GM23338 (cell line): ENCODE data around the gene ACTG1. TPM values are rescaled to one million over a fixed set of nuclear protein-coding genes. Genes with fewer than 3 reads are reported as not detected.

Experiments
- ATAC-seq: fragments of 200-7000 bp; cut with Tn5 transposase; 3 replicates; pipeline ENCODE4 v1.9.1; 2020
- DNase-seq: peaks from one replicate; pipeline ENCODE4 v3.0.0-alpha.2; 2015; ENCODE audit warnings: low spot score
- H2AFZ ChIP-seq: fragments of 200-600 bp; sonication (generic); 2 replicates; pipeline ENCODE4 v1.8.0; 2016; ENCODE audit warnings: antibody characterized with exemption, mild to moderate bottlenecking, moderate library complexity
- H3F3A ChIP-seq: fragments of 200-600 bp; sonication (generic); replicated peaks from 2 replicates; pipeline ENCODE4 v1.8.0; 2017; ENCODE audit warnings: antibody characterized with exemption, mixed run types, low read depth
- H3K27ac ChIP-seq: fragments of 200-600 bp; sonication (generic); 2 replicates; pipeline ENCODE4 v1.6.1; 2016; ENCODE audit warnings: low read depth
- H3K27me3 ChIP-seq: fragments of 200-600 bp; sonication (generic); 2 replicates; pipeline ENCODE4 v1.8.0; 2016; ENCODE audit warnings: mild to moderate bottlenecking, mixed run types, moderate library complexity; ENCODE audit not compliant: insufficient read depth
- H3K36me3 ChIP-seq: fragments of 200-600 bp; sonication (generic); 2 replicates; pipeline ENCODE4 v1.8.0; 2016; ENCODE audit warnings: mild to moderate bottlenecking; ENCODE audit not compliant: insufficient read depth
- H3K4me1 ChIP-seq: fragments of 200-600 bp; sonication (generic); 2 replicates; pipeline ENCODE4 v1.8.0; 2016; ENCODE audit warnings: mild to moderate bottlenecking, moderate library complexity; ENCODE audit not compliant: insufficient read depth
- H3K4me2 ChIP-seq: fragments of 200-600 bp; sonication (generic); 2 replicates; pipeline ENCODE4 v1.7.1; 2017; ENCODE audit warnings: mixed run types
- H3K4me3 ChIP-seq: fragments of 200-600 bp; sonication (generic); 2 replicates; pipeline ENCODE4 v1.6.1; 2016; ENCODE audit warnings: mixed run types
- H3K79me2 ChIP-seq: fragments of 200-600 bp; sonication (generic); replicated peaks from 2 replicates; pipeline ENCODE4 v1.8.0; 2017; ENCODE audit warnings: mild to moderate bottlenecking; ENCODE audit not compliant: insufficient read depth
- H3K9me2 ChIP-seq: fragments of 200-600 bp; sonication (generic); 2 replicates; pipeline ENCODE4 v1.8.0; 2017; ENCODE audit not compliant: insufficient read depth
- H4K20me1 ChIP-seq: fragments of 200-600 bp; sonication (generic); replicated peaks from 2 replicates; pipeline ENCODE4 v1.8.0; 2017; ENCODE audit warnings: mild to moderate bottlenecking; ENCODE audit not compliant: insufficient read depth
- H3K27ac Mint-ChIP-seq: 2 replicates; pipeline ENCODE4 v1.8.0; 2020; ENCODE audit warnings: inconsistent platforms, mild to moderate bottlenecking, moderate library complexity, mixed read lengths
- H3K27me3 Mint-ChIP-seq: 3 replicates; pipeline ENCODE4 v1.8.0; 2022; ENCODE audit warnings: low read depth, mild to moderate bottlenecking, moderate library complexity, mixed read lengths, inconsistent platforms; ENCODE audit not compliant: insufficient read depth, poor library complexity
- H3K36me3 Mint-ChIP-seq: 3 replicates; pipeline ENCODE4 v1.8.0; 2021; ENCODE audit warnings: low read depth, mild to moderate bottlenecking, inconsistent platforms, moderate library complexity, mixed read lengths
- H3K4me1 Mint-ChIP-seq: 3 replicates; pipeline ENCODE4 v1.8.0; 2020; ENCODE audit warnings: mild to moderate bottlenecking, inconsistent platforms, mixed read lengths
- H3K4me3 Mint-ChIP-seq: 3 replicates; pipeline ENCODE4 v1.8.0; 2021; ENCODE audit warnings: moderate library complexity, mild to moderate bottlenecking, inconsistent platforms, mixed read lengths
- H3K9me3 Mint-ChIP-seq: 3 replicates; pipeline ENCODE4 v1.8.0; 2020; ENCODE audit warnings: moderate library complexity, mild to moderate bottlenecking, inconsistent platforms, mixed read lengths
- CREB1 ChIP-seq: fragments of 250-450 bp; sonication (Bioruptor Pico); IDR thresholded peaks from 2 replicates; pipeline ENCODE4 v1.5.0; 2020; ENCODE audit warnings: low read depth, mild to moderate bottlenecking, moderate library complexity
- EZH2 ChIP-seq: fragments of 200-600 bp; sonication (generic); IDR thresholded peaks from one replicate; pipeline ENCODE4 v1.8.0; 2017; ENCODE audit warnings: antibody characterized with exemption, mild to moderate bottlenecking, low read depth; ENCODE audit not compliant: unreplicated experiment
- EZH2phosphoT487 ChIP-seq: fragments of 200-600 bp; sonication (generic); IDR thresholded peaks from one replicate; pipeline ENCODE4 v1.8.1; 2018; ENCODE audit warnings: antibody characterized with exemption; ENCODE audit not compliant: unreplicated experiment
- JUNB ChIP-seq: IDR thresholded peaks from one replicate; pipeline ENCODE4 v1.6.1; 2016; ENCODE audit warnings: antibody characterized with exemption; ENCODE audit not compliant: unreplicated experiment
- NANOG ChIP-seq: IDR thresholded peaks from 2 replicates; pipeline ENCODE4 v1.6.1; 2016; ENCODE audit warnings: antibody characterized with exemption, borderline replicate concordance
- POLR2AphosphoS5 ChIP-seq: IDR thresholded peaks from 2 replicates; pipeline ENCODE4 v1.6.1; 2016; ENCODE audit warnings: antibody characterized with exemption, low read depth
- STAT1 ChIP-seq: IDR thresholded peaks from one replicate; pipeline ENCODE4 v1.6.1; 2016; ENCODE audit warnings: antibody characterized with exemption; ENCODE audit not compliant: unreplicated experiment
- ZNF114 ChIP-seq: fragments of 250-450 bp; sonication (Bioruptor Pico); IDR thresholded peaks from 2 replicates; pipeline ENCODE4 v1.5.0; 2020; ENCODE audit warnings: mild to moderate bottlenecking, moderate library complexity
- ZNF331 ChIP-seq: fragments of 250-450 bp; sonication (Bioruptor Pico); IDR thresholded peaks from 2 replicates; pipeline ENCODE4 v1.5.0; 2020; ENCODE audit warnings: low read depth, mild to moderate bottlenecking, moderate library complexity
- ZNF462 ChIP-seq: fragments of 250-450 bp; sonication (Bioruptor Pico); IDR thresholded peaks from 2 replicates; pipeline ENCODE4 v1.5.0; 2020; ENCODE audit warnings: mild to moderate bottlenecking, moderate library complexity
- polyA plus RNA-seq: library from polyadenylated mRNA; unstranded; fragments of >200 nt; fragmentation: Nextera tagmentation; extraction: Ambion mirVana; gene quantifications from 2 replicates; pipeline ENCODE4 v1.2.1, GENCODE V29; 2016
- total RNA-seq: library from RNA; depleted of rRNA; stranded (reverse); fragments of >200 nt; shearing (Covaris generic); gene quantifications from 2 replicates; pipeline ENCODE4 v1.2.3, GENCODE V29; 2014
- TF ChIP-seq, protein P1 (sequence below): IDR thresholded peaks from 2 replicates; pipeline ENCODE4 v1.6.1; 2016; ENCODE audit warnings: antibody characterized with exemption
- TF ChIP-seq, protein P2 (sequence below), 2 experiments: fragments of 200-600 bp in 1 of 2; sonication (generic) in 1 of 2; conservative IDR thresholded peaks; 2 replicates each; pipeline versions ENCODE4 v1.5.1 to v1.6.1; 2016 to 2017; ENCODE audit warnings: antibody characterized with exemption in 2 of 2, low read depth in 2 of 2, mild to moderate bottlenecking in 2 of 2, moderate library complexity in 1 of 2
- TF ChIP-seq, protein P3 (sequence below): IDR thresholded peaks from one replicate; pipeline ENCODE4 v1.6.1; 2018; ENCODE audit warnings: antibody characterized with exemption; ENCODE audit not compliant: unreplicated experiment

The ACTG1 gene
- total and polyA plus RNA-seq, 2 experiments from 2014 or later, result 1,867 to 4,739 TPM

DNA sequence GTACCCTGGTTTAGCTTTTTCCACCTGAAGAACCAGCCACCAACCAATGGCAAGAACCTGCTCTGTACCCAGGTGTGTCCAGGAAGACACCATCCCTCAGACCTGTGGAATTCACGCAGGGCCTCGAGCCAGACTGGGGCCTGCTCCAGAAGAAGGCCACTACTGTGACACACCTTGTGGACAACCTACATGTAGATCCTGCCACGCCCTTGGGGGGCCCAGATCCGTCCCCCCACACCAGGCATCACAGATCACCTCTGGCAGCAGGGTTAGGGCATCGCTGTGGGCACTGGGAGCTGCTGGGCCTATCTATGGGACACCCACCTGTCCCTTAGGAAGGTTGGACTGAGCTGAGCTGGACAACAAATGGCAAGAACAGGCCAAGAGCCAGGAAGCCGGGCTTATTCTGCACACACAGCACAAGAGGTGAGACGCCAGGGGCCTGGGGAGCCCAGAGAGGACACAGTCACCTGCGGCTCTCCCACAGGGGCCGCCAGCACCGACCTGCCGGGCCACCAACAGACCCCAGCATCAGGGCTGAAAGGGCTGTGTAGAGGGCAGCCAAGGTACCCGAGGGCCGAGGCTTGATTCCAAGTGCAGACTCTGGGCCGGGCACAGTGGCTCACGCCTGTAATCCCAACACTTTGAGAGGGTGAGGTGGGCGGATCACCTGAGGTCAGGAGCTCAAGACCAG, 31.8 kb upstream of the ACTG1 start:
- H4K20me1 ChIP-seq, result no peaks in the 10 kb centered on the region
- no peaks in the 10 kb centered on the region for H3K27me3 ChIP-seq
- H3K79me2 ChIP-seq, result peaks cover under 1% of the 10 kb centered on the region; the same call in 1 of the 2 replicates
- Mint-ChIP-seq H3K36me3 (peaks cover 28% of the 10 kb centered on the region), H3K4me1 (no peaks in the 10 kb centered on the region), H3K27ac (no peak overlapping the region), H3K27me3 (peaks cover 4% of the 10 kb centered on the region), H3K9me3 (no peaks in the 10 kb centered on the region), H3K4me3 (no peak overlapping the region)
- ATAC-seq, result no peak
- no peaks in the 10 kb centered on the region; the same call in 1 of the 2 replicates for H3K36me3 ChIP-seq
- no peak overlapping the region for H3K4me2 ChIP-seq
- no peaks in the 10 kb centered on the region for H3K4me1 ChIP-seq
- no peak for DNase-seq
- no peaks in the 10 kb centered on the region for H3K9me2 ChIP-seq
- H3K4me3 ChIP-seq, result no peak overlapping the region
- H3F3A ChIP-seq, result no peaks in the 10 kb centered on the region
- H3K27ac ChIP-seq, result no peak overlapping the region
- TF ChIP-seq EZH2, result no peak
- no peak for TF ChIP-seq NANOG
- TF ChIP-seq POLR2AphosphoS5, result no peak
- TF ChIP-seq, protein P1, sequence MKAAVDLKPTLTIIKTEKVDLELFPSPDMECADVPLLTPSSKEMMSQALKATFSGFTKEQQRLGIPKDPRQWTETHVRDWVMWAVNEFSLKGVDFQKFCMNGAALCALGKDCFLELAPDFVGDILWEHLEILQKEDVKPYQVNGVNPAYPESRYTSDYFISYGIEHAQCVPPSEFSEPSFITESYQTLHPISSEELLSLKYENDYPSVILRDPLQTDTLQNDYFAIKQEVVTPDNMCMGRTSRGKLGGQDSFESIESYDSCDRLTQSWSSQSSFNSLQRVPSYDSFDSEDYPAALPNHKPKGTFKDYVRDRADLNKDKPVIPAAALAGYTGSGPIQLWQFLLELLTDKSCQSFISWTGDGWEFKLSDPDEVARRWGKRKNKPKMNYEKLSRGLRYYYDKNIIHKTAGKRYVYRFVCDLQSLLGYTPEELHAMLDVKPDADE, result no peak
- TF ChIP-seq ZNF462 (CRISPR knock-in tag), result no peak
- no peak for TF ChIP-seq ZNF114 (CRISPR knock-in tag)
- TF ChIP-seq CREB1 (CRISPR knock-in tag), result no peak
- TF ChIP-seq ZNF331, result no peak
- TF ChIP-seq, protein P2, sequence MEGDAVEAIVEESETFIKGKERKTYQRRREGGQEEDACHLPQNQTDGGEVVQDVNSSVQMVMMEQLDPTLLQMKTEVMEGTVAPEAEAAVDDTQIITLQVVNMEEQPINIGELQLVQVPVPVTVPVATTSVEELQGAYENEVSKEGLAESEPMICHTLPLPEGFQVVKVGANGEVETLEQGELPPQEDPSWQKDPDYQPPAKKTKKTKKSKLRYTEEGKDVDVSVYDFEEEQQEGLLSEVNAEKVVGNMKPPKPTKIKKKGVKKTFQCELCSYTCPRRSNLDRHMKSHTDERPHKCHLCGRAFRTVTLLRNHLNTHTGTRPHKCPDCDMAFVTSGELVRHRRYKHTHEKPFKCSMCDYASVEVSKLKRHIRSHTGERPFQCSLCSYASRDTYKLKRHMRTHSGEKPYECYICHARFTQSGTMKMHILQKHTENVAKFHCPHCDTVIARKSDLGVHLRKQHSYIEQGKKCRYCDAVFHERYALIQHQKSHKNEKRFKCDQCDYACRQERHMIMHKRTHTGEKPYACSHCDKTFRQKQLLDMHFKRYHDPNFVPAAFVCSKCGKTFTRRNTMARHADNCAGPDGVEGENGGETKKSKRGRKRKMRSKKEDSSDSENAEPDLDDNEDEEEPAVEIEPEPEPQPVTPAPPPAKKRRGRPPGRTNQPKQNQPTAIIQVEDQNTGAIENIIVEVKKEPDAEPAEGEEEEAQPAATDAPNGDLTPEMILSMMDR (conservative IDR thresholded peaks at IDR 0.05; ENCODE audit: low read depth in 2 of 2), result no peak
- TF ChIP-seq EZH2phosphoT487, result no peak
- TF ChIP-seq JUNB, result no peak
- TF ChIP-seq STAT1, result no peak
- TF ChIP-seq, protein P3, sequence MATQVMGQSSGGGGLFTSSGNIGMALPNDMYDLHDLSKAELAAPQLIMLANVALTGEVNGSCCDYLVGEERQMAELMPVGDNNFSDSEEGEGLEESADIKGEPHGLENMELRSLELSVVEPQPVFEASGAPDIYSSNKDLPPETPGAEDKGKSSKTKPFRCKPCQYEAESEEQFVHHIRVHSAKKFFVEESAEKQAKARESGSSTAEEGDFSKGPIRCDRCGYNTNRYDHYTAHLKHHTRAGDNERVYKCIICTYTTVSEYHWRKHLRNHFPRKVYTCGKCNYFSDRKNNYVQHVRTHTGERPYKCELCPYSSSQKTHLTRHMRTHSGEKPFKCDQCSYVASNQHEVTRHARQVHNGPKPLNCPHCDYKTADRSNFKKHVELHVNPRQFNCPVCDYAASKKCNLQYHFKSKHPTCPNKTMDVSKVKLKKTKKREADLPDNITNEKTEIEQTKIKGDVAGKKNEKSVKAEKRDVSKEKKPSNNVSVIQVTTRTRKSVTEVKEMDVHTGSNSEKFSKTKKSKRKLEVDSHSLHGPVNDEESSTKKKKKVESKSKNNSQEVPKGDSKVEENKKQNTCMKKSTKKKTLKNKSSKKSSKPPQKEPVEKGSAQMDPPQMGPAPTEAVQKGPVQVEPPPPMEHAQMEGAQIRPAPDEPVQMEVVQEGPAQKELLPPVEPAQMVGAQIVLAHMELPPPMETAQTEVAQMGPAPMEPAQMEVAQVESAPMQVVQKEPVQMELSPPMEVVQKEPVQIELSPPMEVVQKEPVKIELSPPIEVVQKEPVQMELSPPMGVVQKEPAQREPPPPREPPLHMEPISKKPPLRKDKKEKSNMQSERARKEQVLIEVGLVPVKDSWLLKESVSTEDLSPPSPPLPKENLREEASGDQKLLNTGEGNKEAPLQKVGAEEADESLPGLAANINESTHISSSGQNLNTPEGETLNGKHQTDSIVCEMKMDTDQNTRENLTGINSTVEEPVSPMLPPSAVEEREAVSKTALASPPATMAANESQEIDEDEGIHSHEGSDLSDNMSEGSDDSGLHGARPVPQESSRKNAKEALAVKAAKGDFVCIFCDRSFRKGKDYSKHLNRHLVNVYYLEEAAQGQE, result no peak
- H2AFZ ChIP-seq, result no peak overlapping the region
